Lung (tissue), 12 donors: ENCODE data around the gene ZBTB44. TPM values are rescaled to one million over a fixed set of nuclear protein-coding genes. Genes with fewer than 3 reads are reported as not detected.

Source experiments
- ATAC-seq: fragments of 200-7000 bp; cut with Tn5 transposase; one replicate; pipeline ENCODE4 v1.9.1; 2020; ENCODE audit warnings: moderate number of reproducible peaks; ENCODE audit not compliant: insufficient read depth, low FRiP score
- DNase-seq, 3 donors: peaks; one replicate each; pipeline ENCODE4 v3.0.0-alpha.2; 2013 to 2017
- H3K27ac ChIP-seq, 2 donors: one replicate each; pipeline ENCODE4 v1.5.1; 2013; ENCODE audit warnings: mild to moderate bottlenecking in 2 of 2, moderate library complexity in 2 of 2, control low read depth in 1 of 2, inconsistent platforms in 1 of 2, low read depth in 1 of 2, low read length in 1 of 2
- H3K27me3 ChIP-seq, 3 donors: one replicate each; pipeline ENCODE4 v1.5.1; 2013; ENCODE audit warnings: low read length in 2 of 3; ENCODE audit not compliant: control insufficient read depth in 3 of 3, insufficient read depth in 3 of 3
- H3K36me3 ChIP-seq, 4 donors: one replicate each; pipeline ENCODE4 v1.5.1; 2013; ENCODE audit warnings: low read length in 4 of 4, mild to moderate bottlenecking in 1 of 4, moderate library complexity in 1 of 4; ENCODE audit not compliant: control insufficient read depth in 4 of 4, insufficient read depth in 4 of 4
- H3K4me1 ChIP-seq, 5 donors: one replicate each; pipeline ENCODE4 v1.5.1; 2013; ENCODE audit warnings: low read length in 5 of 5, mild to moderate bottlenecking in 2 of 5, moderate library complexity in 1 of 5; ENCODE audit not compliant: control insufficient read depth in 5 of 5, insufficient read depth in 5 of 5
- H3K4me3 ChIP-seq: one replicate; pipeline ENCODE4 v1.5.1; 2013; ENCODE audit warnings: mild to moderate bottlenecking, control low read depth, moderate library complexity
- H3K9ac ChIP-seq, 2 donors: one replicate each; pipeline ENCODE4 v1.5.1; 2013; ENCODE audit warnings: low read length in 2 of 2, control low read depth in 1 of 2; ENCODE audit not compliant: insufficient read depth in 1 of 2
- H3K9me3 ChIP-seq, 4 donors: one replicate each; pipeline ENCODE4 v1.5.1; 2013; ENCODE audit warnings: low read length in 3 of 4, mild to moderate bottlenecking in 1 of 4, moderate library complexity in 1 of 4; ENCODE audit not compliant: control insufficient read depth in 4 of 4, insufficient read depth in 3 of 4
- WGBS, 2 donors: extraction: QIAGEN DNeasy Blood & Tissue Kit; methylation state at CpG; one replicate each; pipeline ENCODE4 v1.1.7; 2013; 5-methylcytosine and 5-hydroxymethylcytosine counted together
- polyA plus RNA-seq, 2 donors: library from polyadenylated mRNA; stranded (reverse); fragments of 200-250 nt; gene quantifications; one replicate each; pipeline ENCODE4 v1.2.1, GENCODE V29; 2013
- total RNA-seq, 2 donors: library from RNA; depleted of rRNA in 1 of 2; stranded (reverse); fragments of >200 nt in 1 of 2; gene quantifications; one replicate each; pipeline ENCODE4 v1.2.1, GENCODE V29; 2014 to 2021
- TF ChIP-seq, protein P1 (sequence below): IDR thresholded peaks from 2 replicates; pipeline ENCODE4 v1.5.1; 2012; ENCODE audit warnings: mild to moderate bottlenecking; ENCODE audit errors: control extremely low read depth, extremely low read depth
- donor health status: control.
- donor health status: control.
- donor health status: Bipolar disorder and iron deficiency.
- donor health status: healthy.
- donor health status: DM: yes; HTN: yes; CAD: no.

Gene ZBTB44
- total and polyA plus RNA-seq, 4 donors: 8.6 to 72.7 (median 20.8) TPM

DNA sequence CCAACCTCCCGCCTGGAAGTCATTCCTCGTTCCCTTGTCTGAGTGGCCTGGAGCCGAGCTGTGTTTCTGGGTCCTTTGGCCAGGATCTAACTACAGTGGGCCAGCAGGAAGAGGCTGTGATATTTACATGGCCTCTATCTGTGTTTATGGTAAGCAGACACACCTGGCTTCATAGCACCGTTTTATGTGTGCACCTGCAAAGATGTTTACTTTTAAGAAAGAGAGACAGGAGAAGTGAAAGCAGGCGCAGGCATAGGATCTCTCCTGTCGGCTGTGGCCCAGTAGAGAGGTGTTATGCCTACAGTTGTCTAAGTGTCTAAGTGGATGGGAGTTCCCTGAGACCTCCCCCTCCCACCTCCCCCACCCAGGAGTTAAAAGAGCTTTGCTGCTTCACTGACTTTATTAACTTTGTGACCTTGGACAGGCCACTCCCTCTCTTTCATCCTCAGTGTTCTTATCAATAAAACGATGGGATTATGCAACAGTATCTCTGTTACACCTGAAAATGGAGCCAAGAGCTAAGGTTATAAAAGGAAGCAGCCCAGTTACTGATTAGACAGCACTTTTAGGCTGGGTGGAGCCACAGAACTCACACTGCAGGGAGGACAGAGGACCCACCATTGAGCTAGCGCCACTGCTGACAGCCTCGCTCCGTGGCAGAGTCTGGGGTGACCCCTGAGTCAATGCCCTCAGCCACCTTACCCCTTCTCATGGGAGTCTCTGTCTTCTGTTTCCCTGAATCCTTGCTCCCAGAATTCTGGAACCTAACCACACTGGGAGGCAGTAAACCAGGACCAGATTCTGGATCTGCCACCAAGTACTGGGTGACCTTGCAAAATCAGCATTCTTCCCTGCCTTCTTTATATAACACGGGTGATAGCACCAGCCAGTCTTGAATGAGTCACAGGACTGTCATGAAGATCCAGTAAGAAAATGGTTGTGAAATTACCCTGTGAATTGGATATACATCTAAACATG, 133.1 kb downstream of the ZBTB44 start:
- Histone ChIP-seq H3K9ac (peak overlapping the region in 1 of 2 donors; percentile 29), H3K27ac (peak overlapping the region; percentile 70 to 72)
- TF ChIP-seq, protein P1, sequence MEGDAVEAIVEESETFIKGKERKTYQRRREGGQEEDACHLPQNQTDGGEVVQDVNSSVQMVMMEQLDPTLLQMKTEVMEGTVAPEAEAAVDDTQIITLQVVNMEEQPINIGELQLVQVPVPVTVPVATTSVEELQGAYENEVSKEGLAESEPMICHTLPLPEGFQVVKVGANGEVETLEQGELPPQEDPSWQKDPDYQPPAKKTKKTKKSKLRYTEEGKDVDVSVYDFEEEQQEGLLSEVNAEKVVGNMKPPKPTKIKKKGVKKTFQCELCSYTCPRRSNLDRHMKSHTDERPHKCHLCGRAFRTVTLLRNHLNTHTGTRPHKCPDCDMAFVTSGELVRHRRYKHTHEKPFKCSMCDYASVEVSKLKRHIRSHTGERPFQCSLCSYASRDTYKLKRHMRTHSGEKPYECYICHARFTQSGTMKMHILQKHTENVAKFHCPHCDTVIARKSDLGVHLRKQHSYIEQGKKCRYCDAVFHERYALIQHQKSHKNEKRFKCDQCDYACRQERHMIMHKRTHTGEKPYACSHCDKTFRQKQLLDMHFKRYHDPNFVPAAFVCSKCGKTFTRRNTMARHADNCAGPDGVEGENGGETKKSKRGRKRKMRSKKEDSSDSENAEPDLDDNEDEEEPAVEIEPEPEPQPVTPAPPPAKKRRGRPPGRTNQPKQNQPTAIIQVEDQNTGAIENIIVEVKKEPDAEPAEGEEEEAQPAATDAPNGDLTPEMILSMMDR: no peak

DNA sequence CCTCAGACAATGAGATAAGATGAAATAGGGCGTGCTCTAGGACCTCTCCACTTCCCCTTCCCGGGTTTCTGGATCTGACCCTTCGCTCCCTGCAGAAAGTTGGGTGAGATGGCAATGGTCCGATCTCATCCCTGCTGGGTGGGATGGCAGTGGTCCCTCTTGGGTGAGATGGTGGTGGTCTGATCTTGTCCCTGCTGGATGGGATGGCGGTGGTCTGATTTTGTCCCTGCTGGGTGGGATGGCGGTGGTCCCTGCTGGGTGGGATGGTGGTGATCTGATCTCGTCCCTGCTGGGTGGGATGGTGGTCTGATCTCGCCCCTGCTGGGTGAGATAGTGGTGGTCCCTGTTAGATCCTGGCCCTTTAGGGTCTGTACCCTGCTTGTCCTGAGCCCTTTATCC, 133.8 kb downstream of the ZBTB44 start:
- WGBS, 2 donors: 73 to 82% methylated on average over 8 of the region's 8 CpGs
- TF ChIP-seq, protein P1: no peak
- DNase-seq (no peak), ATAC-seq (no peak)
- H3K27ac ChIP-seq: peak overlapping the region; percentile 17 to 72
- H3K9me3 ChIP-seq: no peaks in the 10 kb centered on the region
- H3K4me1 ChIP-seq: peaks cover 7 to 24% (median 11%) of the 10 kb centered on the region in 5 donors
- H3K27me3 ChIP-seq: no peaks in the 10 kb centered on the region
- H3K36me3 ChIP-seq: no peaks in the 10 kb centered on the region
- no peak overlapping the region for H3K4me3 ChIP-seq
- H3K9ac ChIP-seq: peak overlapping the region in 1 of 2 donors; percentile 29

More for the DNA sequence above, 133.1 kb downstream of the ZBTB44 start:
- DNase-seq (peak in 2 of 3 donors; percentile 35 to 68), ATAC-seq (peak; percentile 38)
- Histone ChIP-seq H3K4me1 (peaks cover 7 to 24% (median 11%) of the 10 kb centered on the region in 5 donors), H3K4me3 (no peak overlapping the region), H3K36me3 (no peaks in the 10 kb centered on the region), H3K9me3 (no peaks in the 10 kb centered on the region), H3K27me3 (no peaks in the 10 kb centered on the region)
- WGBS, 2 donors: 50 to 70% methylated on average over 11 of the region's 11 CpGs

DNA sequence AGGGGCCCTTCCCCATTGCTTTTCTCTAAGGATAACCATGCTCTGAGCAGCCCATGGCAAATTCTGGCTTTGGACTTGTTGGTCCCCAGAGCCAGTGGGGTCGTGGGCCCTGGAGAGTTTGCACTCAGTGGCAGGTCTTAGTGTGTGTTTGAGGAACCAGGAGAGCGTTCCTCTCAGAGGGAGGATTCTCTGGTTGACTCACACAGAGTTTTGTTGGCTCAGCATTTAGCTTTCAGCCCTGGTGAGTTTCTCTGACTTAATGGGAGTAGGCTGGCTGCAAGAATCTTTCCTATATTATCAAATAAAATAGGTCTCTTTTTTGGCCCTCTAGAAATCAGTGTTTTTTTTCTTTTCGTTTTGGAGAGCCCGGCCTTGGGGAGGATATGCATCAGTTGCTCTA, 134.2 kb downstream of the ZBTB44 start:
- Histone ChIP-seq H3K9me3 (no peaks in the 10 kb centered on the region), H3K4me1 (peaks cover 7 to 24% (median 11%) of the 10 kb centered on the region in 5 donors), H3K9ac (no peak overlapping the region), H3K27ac (peak overlapping the region in 1 of 2 donors; percentile 17), H3K4me3 (no peak overlapping the region), H3K27me3 (no peaks in the 10 kb centered on the region), H3K36me3 (no peaks in the 10 kb centered on the region)
- TF ChIP-seq, protein P1: no peak
- ATAC-seq (peak; percentile 49), DNase-seq (no peak)
- WGBS, 2 donors: 59 to 73% methylated on average over 4 of the region's 4 CpGs
